Adrenal gland (tissue), 5 donors: ENCODE data around the gene RPS6KC1.

Experiments
- POLR2A ChIP-seq, 2 donors: fragments of 450-650 bp; IDR thresholded peaks; one replicate each; pipeline ENCODE4 v1.6.1; 2017; ENCODE audit warnings: antibody characterized with exemption in 2 of 2, mild to moderate bottlenecking in 2 of 2, moderate library complexity in 1 of 2
- TF ChIP-seq, protein P1 (sequence below), 6 experiments: fragments of 450-650 bp in 4 of 6; fragments of 200-600 bp in 2 of 6; sonication (generic) in 1 of 6; IDR thresholded peaks; 1 replicate in 5 of 6; 2 replicates in 1 of 6; pipeline versions ENCODE4 v1.5.1 to v1.8.0; 2016 to 2021; ENCODE audit warnings: antibody characterized with exemption in 6 of 6, mild to moderate bottlenecking in 2 of 6, moderate library complexity in 1 of 6
- donor health status: DM: no; HTN: no; CAD: no.

GRCh38 chr1:213094446-213094845, 43.4 kb downstream of the RPS6KC1 start:
- TF ChIP-seq, protein P1, sequence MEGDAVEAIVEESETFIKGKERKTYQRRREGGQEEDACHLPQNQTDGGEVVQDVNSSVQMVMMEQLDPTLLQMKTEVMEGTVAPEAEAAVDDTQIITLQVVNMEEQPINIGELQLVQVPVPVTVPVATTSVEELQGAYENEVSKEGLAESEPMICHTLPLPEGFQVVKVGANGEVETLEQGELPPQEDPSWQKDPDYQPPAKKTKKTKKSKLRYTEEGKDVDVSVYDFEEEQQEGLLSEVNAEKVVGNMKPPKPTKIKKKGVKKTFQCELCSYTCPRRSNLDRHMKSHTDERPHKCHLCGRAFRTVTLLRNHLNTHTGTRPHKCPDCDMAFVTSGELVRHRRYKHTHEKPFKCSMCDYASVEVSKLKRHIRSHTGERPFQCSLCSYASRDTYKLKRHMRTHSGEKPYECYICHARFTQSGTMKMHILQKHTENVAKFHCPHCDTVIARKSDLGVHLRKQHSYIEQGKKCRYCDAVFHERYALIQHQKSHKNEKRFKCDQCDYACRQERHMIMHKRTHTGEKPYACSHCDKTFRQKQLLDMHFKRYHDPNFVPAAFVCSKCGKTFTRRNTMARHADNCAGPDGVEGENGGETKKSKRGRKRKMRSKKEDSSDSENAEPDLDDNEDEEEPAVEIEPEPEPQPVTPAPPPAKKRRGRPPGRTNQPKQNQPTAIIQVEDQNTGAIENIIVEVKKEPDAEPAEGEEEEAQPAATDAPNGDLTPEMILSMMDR (IDR thresholded peaks at IDR 0.05), result no peak
- TF ChIP-seq POLR2A (IDR thresholded peaks at IDR 0.05), result no peak
